Heart left ventricle (tissue), 16 donors: ENCODE results near the gene ASIC2. TPM values are rescaled to one million over a fixed set of nuclear protein-coding genes. Genes with fewer than 3 reads are reported as not detected.

Source experiments
- ATAC-seq, 4 donors: fragments of 200-7000 bp; cut with Tn5 transposase; one replicate each; pipeline ENCODE4 v1.9.1; 2020 to 2022; ENCODE audit warnings: moderate library complexity in 4 of 4, mild to moderate bottlenecking in 3 of 4, moderate number of reproducible peaks in 1 of 4
- DNase-seq, 5 donors: peaks; one replicate each; pipeline ENCODE4 v3.0.0-alpha.2; 2020
- H3K27ac ChIP-seq, 12 donors: fragments of 200-600 bp; sonication (generic) in 4 of 12; one replicate each; pipeline versions ENCODE4 v1.5.0 to v1.8.0; 2016 to 2022; ENCODE audit warnings: mild to moderate bottlenecking in 2 of 12
- H3K27me3 ChIP-seq, 9 donors: fragments of 200-600 bp; sonication (generic) in 2 of 9; one replicate each; pipeline versions ENCODE4 v1.5.1 to v1.8.0; 2016 to 2022; ENCODE audit warnings: mild to moderate bottlenecking in 3 of 9
- H3K36me3 ChIP-seq, 9 donors: fragments of 200-600 bp; sonication (generic) in 2 of 9; one replicate each; pipeline versions ENCODE4 v1.5.0 to v1.8.0; 2018 to 2022; ENCODE audit warnings: mild to moderate bottlenecking in 2 of 9
- H3K4me1 ChIP-seq, 12 donors: fragments of 200-600 bp; sonication (generic) in 4 of 12; one replicate each; pipeline versions ENCODE4 v1.5.0 to v1.8.0; 2016 to 2022; ENCODE audit warnings: mild to moderate bottlenecking in 3 of 12
- H3K4me3 ChIP-seq, 12 donors: fragments of 200-600 bp; sonication (generic) in 4 of 12; one replicate each; pipeline versions ENCODE4 v1.5.0 to v1.8.0; 2017 to 2022; ENCODE audit warnings: mild to moderate bottlenecking in 9 of 12, moderate library complexity in 4 of 12
- H3K9me3 ChIP-seq, 12 donors: fragments of 200-600 bp; sonication (generic) in 4 of 12; one replicate each; pipeline versions ENCODE4 v1.5.0 to v1.8.0; 2016 to 2022; ENCODE audit warnings: mild to moderate bottlenecking in 1 of 12
- CTCF ChIP-seq, 12 donors: fragments of 200-600 bp; sonication (generic) in 4 of 12; IDR thresholded peaks; one replicate each; pipeline versions ENCODE4 v1.5.0 to v1.8.0; 2018 to 2022; ENCODE audit warnings: antibody characterized with exemption in 12 of 12, mild to moderate bottlenecking in 5 of 12
- POLR2A ChIP-seq, 2 donors: fragments of 450-650 bp; IDR thresholded peaks; one replicate each; pipeline ENCODE4 v1.6.1; 2017; ENCODE audit warnings: antibody characterized with exemption in 2 of 2, mild to moderate bottlenecking in 2 of 2, moderate library complexity in 2 of 2
- WGBS, 4 donors: extraction: QIAGEN DNeasy Blood & Tissue Kit in 2 of 4; methylation state at CpG; one replicate each; pipeline versions ENCODE4 v1.1.5 to v1.1.7; 2013 to 2018; 5-methylcytosine and 5-hydroxymethylcytosine counted together
- intact Hi-C, 10 donors: fragments of 100-400 bp; cut with DNase I; formaldehyde crosslinking; loops; one replicate each; pipeline versions ENCODE4 v1.11.1 to v1.14.2; 2022
- polyA plus RNA-seq, 2 donors: library from polyadenylated mRNA; stranded (reverse); fragments of 200-250 nt; gene quantifications; one replicate each; pipeline ENCODE4 v1.2.3, GENCODE V29; 2013
- total RNA-seq, 9 donors: library from RNA; depleted of rRNA in 2 of 9; stranded (reverse); fragments of >200 nt in 2 of 9; fragmentation: NEBNext Ultra II Directional in 3 of 9; extraction: Animal tissue kit (Norgen Biotek cat#: 25700) in 3 of 9; gene quantifications; one replicate each; pipeline versions ENCODE4 v1.1.0 to v1.2.4, GENCODE V29; 2016 to 2023
- donor health status: ischemic (EF 13 %, LVEDD 7.1; RV severe dilation, severe dysfunction).
- donor health status: healthy with polysubstance abuse.
- donor health status: DM: no; HTN: yes; CAD: no.
- donor health status: DM: no; HTN: no; CAD: no.
- donor health status: ischemic (EF 25% LVEDD 6.9; RV normal size, moderate dysfunction).
- donor health status: ischemic (EF 25% LVEDD 5.7; RV mildly dilated, moderate dysfunction).
- donor health status: healthy.
- donor health status: DM: yes; HTN: yes; CAD: no.
- donor health status: ischemic (EF 35%, LVEDD 5.7; RV mildly dilated, moderate dysfunction).
- donor health status: nonischemic (EF 11% LVEDD 7.7; RV severe dilation, severe dysfunction).
- donor health status: DM: yes; HTN: yes; CAD: no.
- donor health status: PGD.
- donor health status: ischemic (EF 29% LVEDD 5.4; RV normal size, mild dysfunction).
- donor health status: nonischemic (EF 23%, LVEDD 6.1; RV moderate dilation, normal function).

ASIC2 gene
- total and polyA plus RNA-seq, 11 donors: 1.1 TPM; not detected in 10

GRCh38 chr17:33073416-33073815 is 219.7 kb downstream of the ASIC2 start:
- no peaks in the 10 kb centered on the region for H3K36me3 ChIP-seq
- no peak for TF ChIP-seq CTCF (IDR thresholded peaks at IDR 0.05)
- no peak for TF ChIP-seq POLR2A (IDR thresholded peaks at IDR 0.05)
- 64 to 79% (median 67%) methylated on average over 7 of the region's 7 CpGs for WGBS, 4 donors
- no peak overlapping the region for H3K27ac ChIP-seq
- H3K4me3 ChIP-seq: no peak overlapping the region
- intact Hi-C loops: no loop called here
- no peak for ATAC-seq
- peaks cover 0 to 6% (median 0%) of the 10 kb centered on the region in 12 donors for H3K4me1 ChIP-seq
- no peaks in the 10 kb centered on the region for H3K9me3 ChIP-seq
- peaks cover 0 to 19% (median 0%) of the 10 kb centered on the region in 9 donors for H3K27me3 ChIP-seq
- no peak for DNase-seq

- intact Hi-C loops: no loop called here
- Histone ChIP-seq H3K27me3 (peaks cover 0 to 15% (median 0%) of the 10 kb centered on the region in 9 donors), H3K27ac (no peak overlapping the region), H3K9me3 (no peaks in the 10 kb centered on the region), H3K36me3 (no peaks in the 10 kb centered on the region), H3K4me1 (peaks cover 0 to 6% (median 0%) of the 10 kb centered on the region in 12 donors), H3K4me3 (no peak overlapping the region)
- ATAC-seq (no peak), DNase-seq (no peak)
- 75 to 81% (median 78%) methylated on average over 12 of the region's 12 CpGs for WGBS, 4 donors
- TF ChIP-seq CTCF (IDR thresholded peaks at IDR 0.05) (no peak), POLR2A (IDR thresholded peaks at IDR 0.05) (no peak)
Observed at GRCh38 chr17:33072421-33073161, 220.5 kb downstream of the ASIC2 start.

GRCh38 chr17:33071656-33072055 is 221.4 kb downstream of the ASIC2 start:
- Histone ChIP-seq H3K36me3 (no peaks in the 10 kb centered on the region), H3K4me1 (no peaks in the 10 kb centered on the region), H3K9me3 (no peaks in the 10 kb centered on the region), H3K4me3 (no peak overlapping the region), H3K27ac (no peak overlapping the region), H3K27me3 (peaks cover 0 to 17% (median 0%) of the 10 kb centered on the region in 9 donors)
- intact Hi-C loops: no loop called here
- ATAC-seq: no peak
- no peak for TF ChIP-seq POLR2A (IDR thresholded peaks at IDR 0.05)
- no peak for TF ChIP-seq CTCF (IDR thresholded peaks at IDR 0.05)
- no peak for DNase-seq

- WGBS, 4 donors: 60 to 69% (median 68%) methylated on average over 2 of the region's 2 CpGs
- H3K36me3 ChIP-seq: no peaks in the 10 kb centered on the region
- peaks cover 0 to 11% (median 1%) of the 10 kb centered on the region in 12 donors for H3K4me1 ChIP-seq
- H3K9me3 ChIP-seq: no peaks in the 10 kb centered on the region
- TF ChIP-seq CTCF (IDR thresholded peaks at IDR 0.05): no peak
- TF ChIP-seq POLR2A (IDR thresholded peaks at IDR 0.05): no peak
- H3K4me3 ChIP-seq: no peak overlapping the region
- DNase-seq (no peak), ATAC-seq (peak in 2 of 4 donors; percentile 16 to 20)
- intact Hi-C loops: no loop called here
- peak overlapping the region in 1 of 12 donors; percentile 27 for H3K27ac ChIP-seq
- peaks cover 0 to 2% (median 0%) of the 10 kb centered on the region in 9 donors for H3K27me3 ChIP-seq
Observed at GRCh38 chr17:33057564-33057963, 235.5 kb downstream of the ASIC2 start.
